ENCODE data around the gene ABCA13.
"Not testable (repeated sequence)": the region's sequence is repeated elsewhere in the genome, so short reads cannot be mapped to it uniquely, and the experiment has no call there.

DNA sequence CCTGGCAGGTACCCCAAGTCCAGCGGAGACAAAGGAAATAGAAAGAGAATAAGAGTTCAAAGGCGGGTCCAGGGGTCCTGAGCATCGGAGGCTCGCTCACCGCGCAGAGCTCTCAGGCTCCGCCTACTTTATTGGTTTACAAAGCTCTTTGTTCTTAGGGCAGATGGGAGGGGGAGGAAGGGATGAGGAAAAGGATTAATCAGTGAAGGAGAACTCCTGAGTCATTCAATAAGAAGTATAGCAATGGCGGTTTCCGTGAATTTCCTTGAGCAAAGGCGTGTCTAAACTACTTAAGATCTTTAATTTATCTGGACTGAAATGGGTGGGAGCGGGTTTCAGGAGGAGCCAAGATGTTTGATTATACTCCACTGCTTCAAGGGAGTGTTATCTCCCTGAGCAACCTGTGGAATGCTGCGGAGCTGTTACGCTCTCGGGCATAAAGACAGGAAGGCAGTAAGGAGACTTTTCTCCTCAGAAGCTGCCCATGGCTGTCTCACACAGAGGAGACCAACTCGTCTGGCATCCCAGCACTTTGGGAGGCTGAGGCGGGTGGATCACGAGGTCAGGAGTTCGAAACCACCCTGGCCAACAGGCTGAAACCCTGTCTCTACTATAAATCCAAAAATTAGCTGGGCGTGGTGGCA is 29.8 kb downstream of the ABCA13 start:
- TF ChIP-seq, protein P1, sequence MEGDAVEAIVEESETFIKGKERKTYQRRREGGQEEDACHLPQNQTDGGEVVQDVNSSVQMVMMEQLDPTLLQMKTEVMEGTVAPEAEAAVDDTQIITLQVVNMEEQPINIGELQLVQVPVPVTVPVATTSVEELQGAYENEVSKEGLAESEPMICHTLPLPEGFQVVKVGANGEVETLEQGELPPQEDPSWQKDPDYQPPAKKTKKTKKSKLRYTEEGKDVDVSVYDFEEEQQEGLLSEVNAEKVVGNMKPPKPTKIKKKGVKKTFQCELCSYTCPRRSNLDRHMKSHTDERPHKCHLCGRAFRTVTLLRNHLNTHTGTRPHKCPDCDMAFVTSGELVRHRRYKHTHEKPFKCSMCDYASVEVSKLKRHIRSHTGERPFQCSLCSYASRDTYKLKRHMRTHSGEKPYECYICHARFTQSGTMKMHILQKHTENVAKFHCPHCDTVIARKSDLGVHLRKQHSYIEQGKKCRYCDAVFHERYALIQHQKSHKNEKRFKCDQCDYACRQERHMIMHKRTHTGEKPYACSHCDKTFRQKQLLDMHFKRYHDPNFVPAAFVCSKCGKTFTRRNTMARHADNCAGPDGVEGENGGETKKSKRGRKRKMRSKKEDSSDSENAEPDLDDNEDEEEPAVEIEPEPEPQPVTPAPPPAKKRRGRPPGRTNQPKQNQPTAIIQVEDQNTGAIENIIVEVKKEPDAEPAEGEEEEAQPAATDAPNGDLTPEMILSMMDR (IDR thresholded peaks at IDR 0.05; ENCODE audit: insufficient read depth, low read depth, low read length), result not testable (repeated sequence)
- not testable (repeated sequence) for TF ChIP-seq EZH2 (IDR thresholded peaks at IDR 0.05; ENCODE audit: insufficient read depth, low read length)
